ENCODE measurements around the gene P2RX5.

The P2RX5 gene

GRCh38 chr17:3678821-3679530 lies 17.0 kb downstream of the P2RX5 start:
- no peak for DNase-seq (ENCODE audit: low read depth)
- no peak for TF ChIP-seq CTCF (IDR thresholded peaks at IDR 0.05; ENCODE audit: low read depth, low read length, missing control alignments)
- no peak overlapping the region for H3K4me3 ChIP-seq (ENCODE audit: low read depth, low read length)
- in situ Hi-C loops (cut with HindIII; ENCODE audit: low sequenced_read_pairs), result no loop called here

GRCh38 chr17:3678095-3678820 lies 17.7 kb downstream of the P2RX5 start:
- no peak overlapping the region for H3K4me3 ChIP-seq (ENCODE audit: low read depth, low read length)
- DNase-seq (ENCODE audit: low read depth), result no peak
- no peak for TF ChIP-seq CTCF (IDR thresholded peaks at IDR 0.05; ENCODE audit: low read depth, low read length, missing control alignments)
- in situ Hi-C loops (cut with HindIII; ENCODE audit: low sequenced_read_pairs), result no loop called here

GRCh38 chr17:3675886-3676285 lies 20.1 kb downstream of the P2RX5 start:
- in situ Hi-C loops (cut with HindIII; ENCODE audit: low sequenced_read_pairs), result no loop called here
- DNase-seq (ENCODE audit: low read depth), result no peak
- H3K4me3 ChIP-seq (ENCODE audit: low read depth, low read length), result no peak overlapping the region
- TF ChIP-seq CTCF (IDR thresholded peaks at IDR 0.05; ENCODE audit: low read depth, low read length, missing control alignments), result no peak

GRCh38 chr17:3672571-3672970 lies 23.4 kb downstream of the P2RX5 start:
- no peak for TF ChIP-seq CTCF (IDR thresholded peaks at IDR 0.05; ENCODE audit: low read depth, low read length, missing control alignments)
- DNase-seq (ENCODE audit: low read depth), result no peak
- in situ Hi-C loops (cut with HindIII; ENCODE audit: low sequenced_read_pairs), result no loop called here
- no peak overlapping the region for H3K4me3 ChIP-seq (ENCODE audit: low read depth, low read length)

GRCh38 chr17:3669548-3669947 lies 26.4 kb downstream of the P2RX5 start:
- in situ Hi-C loops (cut with HindIII; ENCODE audit: low sequenced_read_pairs), result no loop called here
- no peak for TF ChIP-seq CTCF (IDR thresholded peaks at IDR 0.05; ENCODE audit: low read depth, low read length, missing control alignments)
- DNase-seq (ENCODE audit: low read depth), result no peak
- peak overlapping the region; percentile 99 for H3K4me3 ChIP-seq (ENCODE audit: low read depth, low read length)

- DNase-seq (ENCODE audit: low read depth), result no peak
- in situ Hi-C loops (cut with HindIII; ENCODE audit: low sequenced_read_pairs), result no loop called here
- H3K4me3 ChIP-seq (ENCODE audit: low read depth, low read length), result peak overlapping the region; percentile 99
- no peak for TF ChIP-seq CTCF (IDR thresholded peaks at IDR 0.05; ENCODE audit: low read depth, low read length, missing control alignments)
Measured at GRCh38 chr17:3669085-3669347, 26.9 kb downstream of the P2RX5 start.

Data from astrocyte of the cerebellum (primary cell).